Vagina (tissue), 2 donors: ENCODE data around the gene CLDND2.

Experiments used
- CTCF ChIP-seq, 3 experiments: fragments of 450-650 bp in 2 of 3; fragments of 200-600 bp in 1 of 3; sonication (generic) in 1 of 3; IDR thresholded peaks; one replicate each; pipeline ENCODE4 v1.5.1; 2017 to 2019; ENCODE audit warnings: antibody characterized with exemption in 3 of 3, mild to moderate bottlenecking in 2 of 3, moderate library complexity in 2 of 3
- POLR2A ChIP-seq, 2 donors: fragments of 450-650 bp; IDR thresholded peaks; one replicate each; pipeline ENCODE4 v1.6.1; 2017; ENCODE audit warnings: antibody characterized with exemption in 2 of 2, mild to moderate bottlenecking in 2 of 2, moderate library complexity in 2 of 2
- POLR2AphosphoS5 ChIP-seq, 2 donors: sonication (generic); formaldehyde crosslinking; IDR thresholded peaks; one replicate each; pipeline ENCODE4 v1.9.0; 2017; ENCODE audit warnings: antibody characterized with exemption in 2 of 2, mild to moderate bottlenecking in 2 of 2, low read depth in 1 of 2; ENCODE audit not compliant: insufficient read depth in 1 of 2

- TF ChIP-seq CTCF (IDR thresholded peaks at IDR 0.05) (no peak), POLR2AphosphoS5 (IDR thresholded peaks at IDR 0.05; ENCODE audit: insufficient read depth in 1 of 2, low read depth in 1 of 2) (peak; percentile 64 to 90), POLR2A (IDR thresholded peaks at IDR 0.05) (no peak)
Measured at GRCh38 chr19:51394050-51394836, 25.4 kb upstream of the CLDND2 start.
